ENCODE results near the gene PRSS50.

The PRSS50 gene

GRCh38 chr3:46678280-46678679, 39.4 kb downstream of the PRSS50 start:
- DNase-seq (ENCODE audit: low spot score), result no peak
- no peak overlapping the region for H3K4me3 ChIP-seq
- TF ChIP-seq CTCF (IDR thresholded peaks at IDR 0.05), result no peak
- no peak overlapping the region for H3K27ac ChIP-seq

GRCh38 chr3:46677411-46677726, 40.3 kb downstream of the PRSS50 start:
- no peak for DNase-seq (ENCODE audit: low spot score)
- no peak overlapping the region for H3K27ac ChIP-seq
- TF ChIP-seq CTCF (IDR thresholded peaks at IDR 0.05), result no peak
- no peak overlapping the region for H3K4me3 ChIP-seq

- DNase-seq (ENCODE audit: low spot score), result no peak
- no peak for TF ChIP-seq CTCF (IDR thresholded peaks at IDR 0.05)
- H3K4me3 ChIP-seq, result no peak overlapping the region
- no peak overlapping the region for H3K27ac ChIP-seq
Observed at GRCh38 chr3:46676601-46677410, 40.9 kb downstream of the PRSS50 start.

- TF ChIP-seq CTCF (IDR thresholded peaks at IDR 0.05), result no peak
- Histone ChIP-seq H3K27ac (no peak overlapping the region), H3K4me3 (no peak overlapping the region)
- no peak for DNase-seq (ENCODE audit: low spot score)
Observed at GRCh38 chr3:46675843-46676567, 41.7 kb downstream of the PRSS50 start.

- no peak overlapping the region for H3K4me3 ChIP-seq
- TF ChIP-seq CTCF (IDR thresholded peaks at IDR 0.05), result no peak
- no peak overlapping the region for H3K27ac ChIP-seq
- DNase-seq (ENCODE audit: low spot score), result no peak
Observed at GRCh38 chr3:46675426-46675825, 42.2 kb downstream of the PRSS50 start.

- peak; percentile 54 for DNase-seq (ENCODE audit: low spot score)
- H3K27ac ChIP-seq, result no peak overlapping the region
Observed at GRCh38 chr3:46674031-46674845, 43.4 kb downstream of the PRSS50 start.

More at GRCh38 chr3:46674031-46674845, 43.4 kb downstream of the PRSS50 start:
- H3K4me3 ChIP-seq, result no peak overlapping the region
- no peak for TF ChIP-seq CTCF (IDR thresholded peaks at IDR 0.05)
